GM23248 (cell line): ENCODE measurements around the gene UBN2. TPM values are rescaled to one million over a fixed set of nuclear protein-coding genes. Genes with fewer than 3 reads are reported as not detected.
"Not testable (repeated sequence)": the region's sequence is repeated elsewhere in the genome, so short reads cannot be mapped to it uniquely, and the experiment has no call there.

Experiments
- DNase-seq: peaks from one replicate; pipeline ENCODE4 v3.0.0-alpha.2; 2015
- H2AFZ ChIP-seq: fragments of 200-600 bp; sonication (generic); 2 replicates; pipeline ENCODE4 v1.6.1; 2016; ENCODE audit warnings: antibody characterized with exemption
- H3F3A ChIP-seq: fragments of 200-600 bp; sonication (generic); 2 replicates; pipeline ENCODE4 v1.6.1; 2016; ENCODE audit warnings: mild to moderate bottlenecking, antibody characterized with exemption, mixed run types; ENCODE audit not compliant: insufficient read depth
- H3K27ac ChIP-seq: fragments of 200-600 bp; sonication (generic); 2 replicates; pipeline ENCODE4 v1.5.1; 2016; ENCODE audit warnings: mild to moderate bottlenecking
- H3K27me3 ChIP-seq: fragments of 200-600 bp; sonication (generic); replicated peaks from 2 replicates; pipeline ENCODE4 v1.6.1; 2016; ENCODE audit warnings: mild to moderate bottlenecking; ENCODE audit not compliant: insufficient read depth
- H3K36me3 ChIP-seq: fragments of 200-600 bp; sonication (generic); 2 replicates; pipeline ENCODE4 v1.6.1; 2016; ENCODE audit warnings: low read depth, mild to moderate bottlenecking
- H3K4me1 ChIP-seq: fragments of 200-600 bp; sonication (generic); 2 replicates; pipeline ENCODE4 v1.6.1; 2016; ENCODE audit warnings: mild to moderate bottlenecking; ENCODE audit not compliant: insufficient read depth
- H3K4me2 ChIP-seq: fragments of 200-600 bp; sonication (generic); one replicate; pipeline ENCODE4 v1.6.1; 2016; ENCODE audit warnings: mild to moderate bottlenecking; ENCODE audit not compliant: unreplicated experiment
- H3K4me3 ChIP-seq: fragments of 200-600 bp; sonication (generic); 2 replicates; pipeline ENCODE4 v1.5.1; 2016; ENCODE audit warnings: mild to moderate bottlenecking
- H3K79me2 ChIP-seq: fragments of 200-600 bp; sonication (generic); 2 replicates; pipeline ENCODE4 v1.6.1; 2016; ENCODE audit warnings: mild to moderate bottlenecking; ENCODE audit not compliant: insufficient read depth
- H3K9ac ChIP-seq: fragments of 200-600 bp; sonication (generic); 2 replicates; pipeline ENCODE4 v1.6.1; 2016; ENCODE audit warnings: mild to moderate bottlenecking
- H3K9me2 ChIP-seq: fragments of 200-600 bp; sonication (generic); 2 replicates; pipeline ENCODE4 v1.6.1; 2016; ENCODE audit warnings: mixed run types, mild to moderate bottlenecking, moderate library complexity; ENCODE audit not compliant: insufficient read depth
- H3K9me3 ChIP-seq: fragments of 200-600 bp; sonication (generic); one replicate; pipeline ENCODE4 v1.6.1; 2017; ENCODE audit warnings: low read depth
- H4K20me1 ChIP-seq: fragments of 200-600 bp; sonication (generic); 2 replicates; pipeline ENCODE4 v1.6.0; 2016; ENCODE audit not compliant: insufficient read depth
- EZH2 ChIP-seq: fragments of 200-600 bp; sonication (generic); IDR thresholded peaks from 2 replicates; pipeline ENCODE4 v1.6.1; 2018; ENCODE audit warnings: antibody characterized with exemption, mild to moderate bottlenecking; ENCODE audit not compliant: insufficient read depth, poor library complexity, severe bottlenecking
- EZH2phosphoT487 ChIP-seq: fragments of 200-600 bp; sonication (generic); IDR thresholded peaks from 2 replicates; pipeline ENCODE4 v1.6.1; 2018; ENCODE audit warnings: antibody characterized with exemption, moderate library complexity, mild to moderate bottlenecking, low read depth; ENCODE audit not compliant: insufficient read depth
- WGBS, 2 experiments: methylation state at CpG; one replicate each; pipeline ENCODE4 v1.1.6; 2015 to 2017; ENCODE audit warnings: low lambda C conversion rate in 2 of 2, low coverage in 1 of 2; ENCODE audit errors: missing lambda C conversion rate in 2 of 2; 5-methylcytosine and 5-hydroxymethylcytosine counted together
- in situ Hi-C: fragments of 300-500 bp; cut with MboI; formaldehyde crosslinking; loops from 2 replicates; pipeline ENCODE4 v1.15.0; 2020
- polyA plus RNA-seq: library from polyadenylated mRNA; unstranded; fragments of >200 nt; fragmentation: Nextera tagmentation; extraction: Ambion mirVana; gene quantifications from 2 replicates; pipeline ENCODE4 v1.2.1, GENCODE V29; 2016
- total RNA-seq: library from RNA; depleted of rRNA; stranded (reverse); fragments of >200 nt; shearing (Covaris generic); gene quantifications from 2 replicates; pipeline ENCODE4 v1.2.3, GENCODE V29; 2014

UBN2 gene
- total and polyA plus RNA-seq, 2 experiments from 2014 or later: 1.0 to 3.2 TPM

DNA sequence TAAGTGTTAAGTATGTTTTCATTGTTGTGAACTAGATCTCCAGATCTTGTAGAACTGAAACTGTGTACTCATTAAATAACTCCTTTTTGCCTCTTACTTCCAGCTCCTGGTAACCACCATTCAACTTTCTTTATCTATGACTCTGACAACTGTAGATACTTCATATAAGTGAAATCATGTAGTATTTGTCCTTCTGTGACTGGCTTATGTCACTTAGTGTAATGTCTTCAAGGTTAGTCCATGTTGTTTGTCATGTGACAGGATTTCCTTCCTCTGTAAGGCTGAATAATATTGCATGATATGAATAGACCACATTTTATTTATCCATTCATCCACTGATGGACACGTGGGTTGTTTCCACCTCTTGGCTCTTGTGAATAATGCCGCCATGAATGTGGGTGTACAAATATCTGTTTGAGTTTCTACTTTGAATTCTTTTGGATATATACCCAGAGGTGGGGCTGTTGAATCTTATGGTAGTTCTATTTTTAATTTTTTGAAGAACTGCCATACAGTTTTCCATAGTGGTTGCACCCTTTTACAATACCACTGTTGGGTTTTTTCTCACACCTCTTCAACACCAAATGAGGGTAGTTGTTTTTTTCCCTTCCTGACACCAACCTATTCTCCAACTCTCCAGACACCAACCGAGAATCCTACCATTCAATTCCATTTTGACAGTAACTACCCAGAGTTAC lies 99.4 kb downstream of the UBN2 start:
- Histone ChIP-seq H3K27ac (no peak overlapping the region), H3K4me1 (no peaks in the 10 kb centered on the region), H4K20me1 (no peaks in the 10 kb centered on the region), H3K4me2 (no peak overlapping the region), H2AFZ (no peak overlapping the region), H3K36me3 (no peaks in the 10 kb centered on the region), H3F3A (peaks cover 12% of the 10 kb centered on the region; the same call in 1 of the 2 replicates), H3K27me3 (no peaks in the 10 kb centered on the region), H3K9me2 (no peaks in the 10 kb centered on the region), H3K79me2 (no peaks in the 10 kb centered on the region), H3K9ac (no peak overlapping the region), H3K9me3 (no peaks in the 10 kb centered on the region), H3K4me3 (no peak overlapping the region)
- WGBS, 2 experiments: 78 to 79% methylated on average over 3 of the region's 3 CpGs
- TF ChIP-seq EZH2 (no peak), EZH2phosphoT487 (no peak)
- no peak for DNase-seq
- in situ Hi-C loops: no loop called here

DNA sequence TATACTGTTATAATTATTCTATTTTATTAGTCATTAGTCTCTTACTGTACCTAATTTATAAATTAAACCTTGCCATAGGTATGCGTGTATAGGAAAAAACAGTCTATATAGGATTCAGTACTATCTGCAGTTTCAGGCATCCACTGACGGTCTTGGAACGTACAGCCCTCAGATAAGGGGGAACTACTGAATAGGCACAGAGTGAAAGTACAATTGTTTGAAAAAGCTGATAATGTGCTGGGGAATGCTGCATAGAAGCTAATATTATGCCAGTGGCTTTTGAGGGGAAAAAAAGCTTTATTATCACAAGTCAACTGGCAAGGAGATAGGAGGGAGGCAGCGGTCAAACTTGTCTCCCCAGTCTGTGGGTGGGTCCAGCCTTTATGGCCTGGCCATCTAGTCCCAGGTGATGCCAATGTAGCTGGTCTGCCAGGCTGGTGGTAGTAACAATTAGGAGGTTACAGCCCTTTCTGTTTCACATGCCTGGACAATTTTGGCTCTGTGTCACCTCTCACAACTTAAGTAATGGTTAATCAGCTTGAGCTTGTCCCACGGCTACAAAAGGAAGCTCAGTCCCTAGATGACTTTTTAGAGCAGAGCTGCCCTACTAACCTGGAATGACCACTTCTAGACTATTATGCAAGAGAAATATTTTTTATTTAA lies 101.8 kb downstream of the UBN2 start:
- TF ChIP-seq EZH2phosphoT487: no peak
- TF ChIP-seq EZH2: no peak
- no peaks in the 10 kb centered on the region for H3K27me3 ChIP-seq
- H3K4me3 ChIP-seq: no peak overlapping the region
- no peaks in the 10 kb centered on the region for H3K36me3 ChIP-seq
- no peaks in the 10 kb centered on the region for H3K79me2 ChIP-seq
- H3K9me3 ChIP-seq: no peaks in the 10 kb centered on the region
- no peaks in the 10 kb centered on the region for H3K9me2 ChIP-seq
- 75 to 78% methylated on average over 5 of the region's 5 CpGs for WGBS, 2 experiments
- in situ Hi-C loops: no loop called here
- H3K4me1 ChIP-seq: no peaks in the 10 kb centered on the region
- no peak overlapping the region for H3K27ac ChIP-seq
- peaks cover 11% of the 10 kb centered on the region; the same call in 1 of the 2 replicates for H3F3A ChIP-seq
- H3K9ac ChIP-seq: no peak overlapping the region
- H3K4me2 ChIP-seq: no peak overlapping the region
- DNase-seq: no peak
- H2AFZ ChIP-seq: no peak overlapping the region
- no peaks in the 10 kb centered on the region for H4K20me1 ChIP-seq

DNA sequence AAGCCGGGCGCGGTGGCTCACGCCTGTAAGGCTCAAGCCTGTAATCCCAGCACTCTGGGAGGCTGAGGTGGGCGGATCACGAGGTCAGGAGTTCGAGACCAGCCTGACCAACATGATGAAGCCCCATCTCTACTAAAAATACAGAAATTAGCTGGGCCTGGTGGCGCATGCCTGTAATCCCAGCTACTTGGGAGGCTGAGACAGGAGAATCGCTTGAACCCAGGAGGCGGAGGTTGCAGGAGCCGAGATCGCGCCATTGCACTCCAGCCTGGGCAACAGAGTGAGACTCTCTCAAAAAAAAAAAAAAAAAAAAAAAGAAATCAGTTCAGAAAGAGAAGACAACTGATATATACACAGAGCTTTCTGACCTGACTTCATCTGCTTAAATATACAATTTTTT lies 102.4 kb downstream of the UBN2 start:
- DNase-seq, in situ Hi-C loops, H3K36me3 ChIP-seq, H3K9me3 ChIP-seq, H3K27me3 ChIP-seq, H3K79me2 ChIP-seq, H4K20me1 ChIP-seq, H3K9ac ChIP-seq, H3K4me2 ChIP-seq, H3K27ac ChIP-seq, H3K4me3 ChIP-seq, H3F3A ChIP-seq, H3K4me1 ChIP-seq, H2AFZ ChIP-seq, H3K9me2 ChIP-seq: not testable (repeated sequence)
- WGBS, 2 experiments: 83% methylated on average over 12 to 13 of the region's 13 CpGs

DNA sequence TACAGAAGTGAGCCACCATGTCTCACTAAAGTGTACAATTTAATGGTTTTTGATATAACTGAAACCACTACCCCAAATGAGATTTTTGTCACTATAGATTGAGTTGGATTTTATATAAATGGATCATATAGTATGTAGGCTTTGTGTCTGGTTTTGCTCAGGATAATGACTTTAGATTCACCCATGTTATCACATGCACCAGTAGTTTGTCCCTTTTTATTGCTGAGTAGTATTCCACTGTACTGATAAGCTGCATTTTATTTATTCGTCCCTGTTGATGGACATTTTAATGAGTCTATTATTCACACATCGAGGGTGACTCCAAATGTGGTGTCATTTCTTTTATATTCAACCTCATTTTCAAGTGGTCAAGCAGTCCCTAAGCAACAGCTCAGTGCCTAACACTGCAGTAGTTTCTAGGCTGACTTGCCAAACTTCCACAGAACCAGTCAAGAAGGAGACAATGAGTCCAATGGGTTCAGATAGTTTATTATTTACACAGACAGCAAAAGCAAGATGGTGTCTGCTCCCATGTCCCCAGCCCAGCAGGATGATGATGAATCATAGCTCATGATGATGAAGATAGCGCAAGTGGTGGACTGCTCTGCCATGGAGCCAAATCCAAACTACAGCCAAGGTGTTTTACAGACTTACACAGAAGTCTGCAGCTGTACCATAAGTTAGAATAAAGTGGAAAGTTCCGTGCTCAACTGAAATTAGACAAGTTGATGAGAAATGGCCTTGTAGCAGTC lies 103.5 kb downstream of the UBN2 start:
- TF ChIP-seq EZH2phosphoT487: no peak
- no peak for TF ChIP-seq EZH2
- Histone ChIP-seq H3K27ac (no peak overlapping the region), H3K27me3 (no peaks in the 10 kb centered on the region), H3K79me2 (no peaks in the 10 kb centered on the region), H3K9me3 (no peaks in the 10 kb centered on the region), H3K36me3 (no peaks in the 10 kb centered on the region), H3K4me2 (no peak overlapping the region), H3F3A (peaks cover 9% of the 10 kb centered on the region), H4K20me1 (no peaks in the 10 kb centered on the region), H3K4me3 (no peak overlapping the region), H2AFZ (no peak overlapping the region), H3K9me2 (no peaks in the 10 kb centered on the region), H3K9ac (no peak overlapping the region), H3K4me1 (no peaks in the 10 kb centered on the region)
- no peak for DNase-seq
- in situ Hi-C loops: no loop called here
- 59 to 60% methylated on average over 4 of the region's 4 CpGs for WGBS, 2 experiments
